SH-SY5Y (cell line): Measurements from ENCODE around the gene SPSB1.

Experiments used
- GATA2 ChIP-seq: IDR thresholded peaks from 2 replicates; pipeline ENCODE4 v1.6.1; 2011; ENCODE audit warnings: mild to moderate bottlenecking, low read depth, low read length
- GATA3 ChIP-seq: IDR thresholded peaks from 2 replicates; pipeline ENCODE4 v1.6.1; 2011; ENCODE audit warnings: low read depth, mild to moderate bottlenecking, low read length, moderate library complexity

GRCh38 chr1:9328201-9328600 is 35.5 kb downstream of the SPSB1 start:
- no peak for TF ChIP-seq GATA2
- TF ChIP-seq GATA3, result no peak
